HCT116 (cell line): ENCODE data around the gene THAP9. TPM values are rescaled to one million over a fixed set of nuclear protein-coding genes. Genes with fewer than 3 reads are reported as not detected.

Source experiments
- ATAC-seq: fragments of 200-7000 bp; cut with Tn5 transposase; 2 replicates; pipeline ENCODE4 v1.9.1; 2020; ENCODE audit warnings: mild to moderate bottlenecking, moderate library complexity
- BruUV-seq: library from RNA; stranded (reverse); fragments of 400-500 nt; replicated peaks from 2 replicates; lab custom pipeline; 2021; lab: Mats Ljungman, UMichigan
- CTCF ChIA-PET: fragments of 300-600 bp; sonication (Branson Sonifier 250); formaldehyde crosslinking; loops from one replicate; lab custom pipeline; 2021; ENCODE audit warnings: antibody characterized with exemption; lab: Charles Lee
- POLR2A ChIA-PET: fragments of 300-600, 350-600 bp; sonication (Branson Sonifier 250); formaldehyde crosslinking; loops from one replicate; lab custom pipeline; 2021; ENCODE audit warnings: antibody characterized with exemption; lab: Charles Lee
- RAD21 ChIA-PET, 2 experiments: fragments of 300-600 bp; sonication (Branson Sonifier 250); formaldehyde crosslinking; loops; one replicate each; lab custom pipeline; 2023; ENCODE audit warnings: low total read pairs in 2 of 2; ENCODE audit not compliant: uncharacterized antibody in 2 of 2, unreplicated experiment in 2 of 2, low non-redundant PET in 1 of 2; lab: Charles Lee
- DNase-seq: peaks from one replicate; pipeline ENCODE4 v3.0.0-alpha.2; 2010; ENCODE audit warnings: low read depth, low spot score
- H2AFZ ChIP-seq: fragments of 200-600 bp; shearing (Covaris generic), sonication (generic); 2 replicates; pipeline ENCODE4 v1.6.1; 2017; ENCODE audit warnings: low read depth, mixed run types, mixed read lengths, antibody characterized with exemption, low read length; ENCODE audit not compliant: poor library complexity, severe bottlenecking
- H3K27ac ChIP-seq: 2 replicates; pipeline ENCODE4 v1.5.1; 2012; ENCODE audit warnings: low read depth, low read length
- H3K27me3 ChIP-seq: fragments of 200-600 bp; sonication (generic); 2 replicates; pipeline ENCODE4 v1.6.1; 2016; ENCODE audit warnings: mixed run types, low read length, mixed read lengths; ENCODE audit not compliant: insufficient read depth
- H3K36me3 ChIP-seq, 2 experiments: fragments of 200-500 bp in 1 of 2; fragments of 200-600 bp in 1 of 2; sonication (Bioruptor generic) in 1 of 2; sonication (generic) in 1 of 2; 2 replicates each; pipeline versions ENCODE4 v1.5.1 to v1.6.1; 2014 to 2016; ENCODE audit warnings: low read length in 2 of 2, inconsistent platforms in 1 of 2, mixed read lengths in 1 of 2, mixed run types in 1 of 2; ENCODE audit not compliant: insufficient read depth in 2 of 2, control insufficient read depth in 1 of 2
- H3K4me1 ChIP-seq, 2 experiments: fragments of 200-600 bp in 1 of 2; sonication (generic) in 1 of 2; 2 replicates each; pipeline versions ENCODE4 v1.5.1 to v1.6.1; 2012 to 2017; ENCODE audit warnings: low read length in 2 of 2, inconsistent platforms in 1 of 2, mild to moderate bottlenecking in 1 of 2, mixed read lengths in 1 of 2, mixed run types in 1 of 2, moderate library complexity in 1 of 2; ENCODE audit not compliant: insufficient read depth in 2 of 2, control insufficient read depth in 1 of 2
- H3K4me2 ChIP-seq: fragments of 200-600 bp; sonication (generic); 2 replicates; pipeline ENCODE4 v1.6.1; 2017; ENCODE audit warnings: mixed run types, low read length, mixed read lengths
- H3K4me3 ChIP-seq, 2 experiments: fragments of 200-600 bp in 1 of 2; sonication (generic) in 1 of 2; replicated peaks in 1 of 2; 2 replicates each; pipeline ENCODE4 v1.5.1; 2011 to 2016; ENCODE audit warnings: low read length in 2 of 2, control low read depth in 1 of 2, low read depth in 1 of 2, mild to moderate bottlenecking in 1 of 2, mixed read lengths in 1 of 2, mixed run types in 1 of 2
- H3K79me2 ChIP-seq: fragments of 200-600 bp; sonication (generic); 2 replicates; pipeline ENCODE4 v1.6.1; 2017; ENCODE audit warnings: mild to moderate bottlenecking, mixed run types, low read length, moderate library complexity, mixed read lengths; ENCODE audit not compliant: insufficient read depth
- H3K9ac ChIP-seq: fragments of 200-600 bp; sonication (generic); 2 replicates; pipeline ENCODE4 v1.6.1; 2016; ENCODE audit warnings: low read length, mixed read lengths
- H3K9me2 ChIP-seq: fragments of 200-600 bp; sonication (generic), shearing (Covaris generic); 2 replicates; pipeline ENCODE4 v1.6.1; 2017; ENCODE audit warnings: mixed run types, mild to moderate bottlenecking, moderate library complexity; ENCODE audit not compliant: insufficient read depth
- H3K9me3 ChIP-seq, 2 experiments: fragments of 200-500 bp in 1 of 2; fragments of 200-600 bp in 1 of 2; sonication (Bioruptor generic) in 1 of 2; sonication (generic) in 1 of 2; 2 replicates each; pipeline ENCODE4 v1.6.1; 2014 to 2017; ENCODE audit warnings: low read length in 2 of 2, mixed read lengths in 2 of 2, inconsistent platforms in 1 of 2, low read depth in 1 of 2, mild to moderate bottlenecking in 1 of 2, mixed run types in 1 of 2, moderate library complexity in 1 of 2; ENCODE audit not compliant: control insufficient read depth in 1 of 2, insufficient read depth in 1 of 2
- H4K20me1 ChIP-seq: fragments of 200-600 bp; sonication (generic), shearing (Covaris generic); 2 replicates; pipeline ENCODE4 v1.6.1; 2017; ENCODE audit warnings: mixed run types, mild to moderate bottlenecking, moderate library complexity; ENCODE audit not compliant: insufficient read depth
- EZH2phosphoT487 ChIP-seq: fragments of 200-600 bp; IDR thresholded peaks from 2 replicates; pipeline ENCODE4 v1.6.1; 2018; ENCODE audit warnings: antibody characterized with exemption, borderline replicate concordance
- JUND ChIP-seq: IDR thresholded peaks from 2 replicates; pipeline ENCODE4 v1.6.1; 2012
- SP1 ChIP-seq: IDR thresholded peaks from 2 replicates; pipeline ENCODE4 v1.6.1; 2012; ENCODE audit warnings: low read depth
- ZBTB33 ChIP-seq: IDR thresholded peaks from 2 replicates; pipeline ENCODE4 v1.6.1; 2011; ENCODE audit warnings: mild to moderate bottlenecking, low read length, moderate library complexity; ENCODE audit not compliant: insufficient replicate concordance; ENCODE audit errors: extremely low read depth
- ZFX ChIP-seq: fragments of 450-650 bp; IDR thresholded peaks from 2 replicates; pipeline ENCODE4 v1.6.1; 2017
- intact Hi-C: fragments of 100-400 bp; cut with micrococcal nuclease; formaldehyde crosslinking; loops from 2 replicates; pipeline ENCODE4 v1.10.0; 2022
- total RNA-seq: library from RNA; stranded (reverse); gene quantifications from one replicate; pipeline ENCODE4 v1.2.1, GENCODE V29; 2021; ENCODE audit not compliant: unreplicated experiment

THAP9 gene
- total RNA-seq, 1 experiment from 2014 or later: 6.4 TPM

- DNase-seq (no peak), ATAC-seq (no peak)
- H3K36me3 ChIP-seq: peaks cover 47 to 51% of the 10 kb centered on the region in 2 experiments
- no peak overlapping the region for H2AFZ ChIP-seq
- no peak overlapping the region for H3K9ac ChIP-seq
- no peak overlapping the region for H3K27ac ChIP-seq
- no peaks in the 10 kb centered on the region for H3K9me2 ChIP-seq
- no peaks in the 10 kb centered on the region for H3K27me3 ChIP-seq
- ChIA-PET RAD21 (interaction anchor here in 1 of 2 experiments (1.4 kb wide), 1 partner anchor 389 kb away, joined by 6 read pairs; no protein-coding TSS in a partner anchor), CTCF (interaction anchor here (1.4 to 1.5 kb wide), 2 partner anchors 14 to 433 kb away, joined by 7 to 9 read pairs; partner anchors contain the start of gene COQ2), POLR2A (no interaction called here)
- no TSS peak for BruUV-seq
- no peak overlapping the region for H3K4me2 ChIP-seq
- H3K4me1 ChIP-seq: no peaks in the 10 kb centered on the region
- H3K9me3 ChIP-seq: no peaks in the 10 kb centered on the region
- intact Hi-C loops: no loop called here
- TF ChIP-seq ZFX: no peak
- TF ChIP-seq SP1: no peak
- TF ChIP-seq EZH2phosphoT487: no peak
- no peak for TF ChIP-seq ZBTB33
- TF ChIP-seq JUND: no peak
- peaks cover 4% of the 10 kb centered on the region; the same call in 1 of the 2 replicates for H3K79me2 ChIP-seq
- no peak overlapping the region for H3K4me3 ChIP-seq
- H4K20me1 ChIP-seq: no peaks in the 10 kb centered on the region
These were observed 49.2 kb upstream of the THAP9 start for GRCh38 chr4:82851318-82851717.
